HCT116 (cell line): Measurements from ENCODE around the gene NR6A1. TPM values are rescaled to one million over a fixed set of nuclear protein-coding genes. Genes with fewer than 3 reads are reported as not detected.

Experiments used
- ATAC-seq: fragments of 200-7000 bp; cut with Tn5 transposase; 2 replicates; pipeline ENCODE4 v1.9.1; 2020; ENCODE audit warnings: mild to moderate bottlenecking, moderate library complexity
- BruUV-seq: library from RNA; stranded (reverse); fragments of 400-500 nt; replicated peaks from 2 replicates; lab custom pipeline; 2021; lab: Mats Ljungman, UMichigan
- CTCF ChIA-PET: fragments of 300-600 bp; sonication (Branson Sonifier 250); formaldehyde crosslinking; loops from one replicate; lab custom pipeline; 2021; ENCODE audit warnings: antibody characterized with exemption; lab: Charles Lee
- POLR2A ChIA-PET: fragments of 300-600, 350-600 bp; sonication (Branson Sonifier 250); formaldehyde crosslinking; loops from one replicate; lab custom pipeline; 2021; ENCODE audit warnings: antibody characterized with exemption; lab: Charles Lee
- RAD21 ChIA-PET, 2 experiments: fragments of 300-600 bp; sonication (Branson Sonifier 250); formaldehyde crosslinking; loops; one replicate each; lab custom pipeline; 2023; ENCODE audit warnings: low total read pairs in 2 of 2; ENCODE audit not compliant: uncharacterized antibody in 2 of 2, unreplicated experiment in 2 of 2, low non-redundant PET in 1 of 2; lab: Charles Lee
- DNase-seq: peaks from one replicate; pipeline ENCODE4 v3.0.0-alpha.2; 2010; ENCODE audit warnings: low read depth, low spot score
- H2AFZ ChIP-seq: fragments of 200-600 bp; shearing (Covaris generic), sonication (generic); 2 replicates; pipeline ENCODE4 v1.6.1; 2017; ENCODE audit warnings: low read depth, mixed run types, mixed read lengths, antibody characterized with exemption, low read length; ENCODE audit not compliant: poor library complexity, severe bottlenecking
- H3K27ac ChIP-seq: 2 replicates; pipeline ENCODE4 v1.5.1; 2012; ENCODE audit warnings: low read depth, low read length
- H3K27me3 ChIP-seq: fragments of 200-600 bp; sonication (generic); 2 replicates; pipeline ENCODE4 v1.6.1; 2016; ENCODE audit warnings: mixed run types, low read length, mixed read lengths; ENCODE audit not compliant: insufficient read depth
- H3K36me3 ChIP-seq, 2 experiments: fragments of 200-500 bp in 1 of 2; fragments of 200-600 bp in 1 of 2; sonication (Bioruptor generic) in 1 of 2; sonication (generic) in 1 of 2; 2 replicates each; pipeline versions ENCODE4 v1.5.1 to v1.6.1; 2014 to 2016; ENCODE audit warnings: low read length in 2 of 2, inconsistent platforms in 1 of 2, mixed read lengths in 1 of 2, mixed run types in 1 of 2; ENCODE audit not compliant: insufficient read depth in 2 of 2, control insufficient read depth in 1 of 2
- H3K4me1 ChIP-seq, 2 experiments: fragments of 200-600 bp in 1 of 2; sonication (generic) in 1 of 2; 2 replicates each; pipeline versions ENCODE4 v1.5.1 to v1.6.1; 2012 to 2017; ENCODE audit warnings: low read length in 2 of 2, inconsistent platforms in 1 of 2, mild to moderate bottlenecking in 1 of 2, mixed read lengths in 1 of 2, mixed run types in 1 of 2, moderate library complexity in 1 of 2; ENCODE audit not compliant: insufficient read depth in 2 of 2, control insufficient read depth in 1 of 2
- H3K4me2 ChIP-seq: fragments of 200-600 bp; sonication (generic); 2 replicates; pipeline ENCODE4 v1.6.1; 2017; ENCODE audit warnings: mixed run types, low read length, mixed read lengths
- H3K4me3 ChIP-seq, 2 experiments: fragments of 200-600 bp in 1 of 2; sonication (generic) in 1 of 2; replicated peaks in 1 of 2; 2 replicates each; pipeline ENCODE4 v1.5.1; 2011 to 2016; ENCODE audit warnings: low read length in 2 of 2, control low read depth in 1 of 2, low read depth in 1 of 2, mild to moderate bottlenecking in 1 of 2, mixed read lengths in 1 of 2, mixed run types in 1 of 2
- H3K79me2 ChIP-seq: fragments of 200-600 bp; sonication (generic); 2 replicates; pipeline ENCODE4 v1.6.1; 2017; ENCODE audit warnings: mild to moderate bottlenecking, mixed run types, low read length, moderate library complexity, mixed read lengths; ENCODE audit not compliant: insufficient read depth
- H3K9ac ChIP-seq: fragments of 200-600 bp; sonication (generic); 2 replicates; pipeline ENCODE4 v1.6.1; 2016; ENCODE audit warnings: low read length, mixed read lengths
- H3K9me2 ChIP-seq: fragments of 200-600 bp; sonication (generic), shearing (Covaris generic); 2 replicates; pipeline ENCODE4 v1.6.1; 2017; ENCODE audit warnings: mixed run types, mild to moderate bottlenecking, moderate library complexity; ENCODE audit not compliant: insufficient read depth
- H3K9me3 ChIP-seq, 2 experiments: fragments of 200-500 bp in 1 of 2; fragments of 200-600 bp in 1 of 2; sonication (Bioruptor generic) in 1 of 2; sonication (generic) in 1 of 2; 2 replicates each; pipeline ENCODE4 v1.6.1; 2014 to 2017; ENCODE audit warnings: low read length in 2 of 2, mixed read lengths in 2 of 2, inconsistent platforms in 1 of 2, low read depth in 1 of 2, mild to moderate bottlenecking in 1 of 2, mixed run types in 1 of 2, moderate library complexity in 1 of 2; ENCODE audit not compliant: control insufficient read depth in 1 of 2, insufficient read depth in 1 of 2
- H4K20me1 ChIP-seq: fragments of 200-600 bp; sonication (generic), shearing (Covaris generic); 2 replicates; pipeline ENCODE4 v1.6.1; 2017; ENCODE audit warnings: mixed run types, mild to moderate bottlenecking, moderate library complexity; ENCODE audit not compliant: insufficient read depth
- EGR1 ChIP-seq: IDR thresholded peaks from 2 replicates; pipeline ENCODE4 v1.6.1; 2012; ENCODE audit warnings: low read depth
- EZH2 ChIP-seq: fragments of 200-600 bp; sonication (generic); IDR thresholded peaks from 2 replicates; pipeline ENCODE4 v1.6.1; 2017; ENCODE audit warnings: antibody characterized with exemption, mixed run types
- JUND ChIP-seq: IDR thresholded peaks from 2 replicates; pipeline ENCODE4 v1.6.1; 2012
- POLR2A ChIP-seq: IDR thresholded peaks from 2 replicates; pipeline ENCODE4 v1.7.0; 2011; ENCODE audit warnings: borderline replicate concordance; ENCODE audit not compliant: insufficient read depth, insufficient read length; ENCODE audit errors: extremely low read depth
- POLR2AphosphoS5 ChIP-seq: IDR thresholded peaks from 2 replicates; pipeline ENCODE4 v1.6.1; 2011; ENCODE audit warnings: mild to moderate bottlenecking, low read depth, low read length, moderate library complexity
- REST ChIP-seq: IDR thresholded peaks from 2 replicates; pipeline ENCODE4 v1.6.1; 2012; ENCODE audit warnings: low read depth
- SP1 ChIP-seq: IDR thresholded peaks from 2 replicates; pipeline ENCODE4 v1.6.1; 2012; ENCODE audit warnings: low read depth
- SRF ChIP-seq: IDR thresholded peaks from 2 replicates; pipeline ENCODE4 v1.6.1; 2012; ENCODE audit warnings: low read depth
- YY1 ChIP-seq: IDR thresholded peaks from 2 replicates; pipeline ENCODE4 v1.6.1; 2011; ENCODE audit warnings: low read length, low read depth, moderate library complexity, mild to moderate bottlenecking; ENCODE audit not compliant: insufficient replicate concordance; ENCODE audit errors: extremely low read depth
- intact Hi-C: fragments of 100-400 bp; cut with micrococcal nuclease; formaldehyde crosslinking; loops from 2 replicates; pipeline ENCODE4 v1.10.0; 2022
- total RNA-seq: library from RNA; stranded (reverse); gene quantifications from one replicate; pipeline ENCODE4 v1.2.1, GENCODE V29; 2021; ENCODE audit not compliant: unreplicated experiment

The NR6A1 gene
- total RNA-seq, 1 experiment from 2014 or later, result 9.9 TPM

- BruUV-seq, result no TSS peak
- Histone ChIP-seq H3K27me3 (no peaks in the 10 kb centered on the region), H2AFZ (no peak overlapping the region), H3K79me2 (peaks cover 21% of the 10 kb centered on the region), H3K27ac (peak overlapping the region; percentile 40; the same call in 1 of the 2 replicates), H3K9me3 (no peaks in the 10 kb centered on the region), H3K36me3 (no peaks in the 10 kb centered on the region), H3K9me2 (no peaks in the 10 kb centered on the region), H3K9ac (no peak overlapping the region; the same call in 1 of the 2 replicates), H4K20me1 (no peaks in the 10 kb centered on the region), H3K4me3 (peak overlapping the region in 1 of 2 experiments; percentile 24; a peak in 2 of 4 replicates), H3K4me1 (peaks cover 31 to 52% of the 10 kb centered on the region in 2 experiments), H3K4me2 (peak overlapping the region; percentile 75)
- ChIA-PET RAD21 (no interaction called here), POLR2A (no interaction called here), CTCF (interaction anchor here (1.0 kb wide), 1 partner anchor 77 kb away, joined by 3 read pairs; no protein-coding TSS in a partner anchor)
- ATAC-seq (no peak), DNase-seq (no peak)
- TF ChIP-seq EZH2 (no peak), EGR1 (no peak), POLR2AphosphoS5 (no peak), SRF (no peak), SP1 (no peak), REST (no peak), YY1 (no peak), POLR2A (no peak), JUND (no peak)
- intact Hi-C loops, result no loop called here
These were observed 76.5 kb downstream of the NR6A1 start for GRCh38 chr9:124694414-124695279.
